H1 (cell line): Measurements from ENCODE around the gene DDX19B. TPM values are rescaled to one million over a fixed set of nuclear protein-coding genes. Genes with fewer than 3 reads are reported as not detected.

ENCODE experiments used
- BCL11A ChIP-seq, 2 experiments: IDR thresholded peaks; one replicate each; pipeline ENCODE4 v1.6.1; 2011; ENCODE audit warnings: low read depth in 2 of 2, low read length in 2 of 2, mild to moderate bottlenecking in 2 of 2
- CBX8 ChIP-seq: fragments of 300-800, 300-1000 bp; sonication (generic); IDR thresholded peaks from 2 replicates; pipeline ENCODE4 v1.7.1; 2016; ENCODE audit warnings: low read depth, low read length, borderline replicate concordance
- CEBPB ChIP-seq: IDR thresholded peaks from 2 replicates; pipeline ENCODE4 v1.6.1; 2012; ENCODE audit warnings: low read depth, low read length
- EGR1 ChIP-seq: IDR thresholded peaks from 2 replicates; pipeline ENCODE4 v1.6.1; 2011; ENCODE audit warnings: low read depth, low read length, borderline replicate concordance
- HDAC6 ChIP-seq: IDR thresholded peaks from one replicate; pipeline ENCODE4 v1.7.1; 2012; ENCODE audit warnings: low read depth, mild to moderate bottlenecking, inconsistent platforms, low read length, moderate library complexity
- POLR2A ChIP-seq, 2 experiments: IDR thresholded peaks; 1 replicate in 1 of 2; 2 replicates in 1 of 2; pipeline ENCODE4 v1.6.1; 2011; ENCODE audit warnings: low read depth in 2 of 2, low read length in 2 of 2, mild to moderate bottlenecking in 2 of 2; ENCODE audit errors: control extremely low read depth in 1 of 2
- RAD21 ChIP-seq, 2 experiments: IDR thresholded peaks in 1 of 2; conservative IDR thresholded peaks in 1 of 2; 2 replicates each; pipeline ENCODE4 v1.6.1; 2011; ENCODE audit warnings: low read depth in 2 of 2, low read length in 2 of 2, improper control_type of control experiment in 1 of 2, inconsistent platforms in 1 of 2, mild to moderate bottlenecking in 1 of 2, moderate library complexity in 1 of 2
- RFX5 ChIP-seq: IDR thresholded peaks from 2 replicates; pipeline ENCODE4 v1.6.1; 2011; ENCODE audit warnings: low read depth, low read length, improper control_type of control experiment, borderline replicate concordance
- SIRT6 ChIP-seq: IDR thresholded peaks from one replicate; pipeline ENCODE4 v1.7.1; 2012; ENCODE audit warnings: low read length, inconsistent platforms
- polyA plus RNA-seq, 7 experiments: library from polyadenylated mRNA; depleted of rRNA in 3 of 7; stranded (reverse) in 5 of 7; unstranded in 2 of 7; fragments of >200 nt in 5 of 7; fragments of 200-250 nt in 2 of 7; gene quantifications; 1 replicate in 5 of 7; 2 replicates in 1 of 7; 4 replicates in 1 of 7; pipeline versions ENCODE4 v1.2.1 to v1.2.3, GENCODE V29; 2011 to 2013; ENCODE audit warnings: missing spikeins in 2 of 7, mixed read lengths in 2 of 7
- total RNA-seq: library from RNA; stranded (reverse); fragmentation: NEBNext Ultra II Directional; extraction: Animal tissue kit (Norgen Biotek cat#: 25700); gene quantifications from 2 replicates; pipeline ENCODE4 v1.2.1, GENCODE V29; 2021
- TF ChIP-seq, protein P1 (sequence below): fragments of 300-600 bp; sonication (generic); IDR thresholded peaks from 2 replicates; pipeline ENCODE4 v1.7.1; 2012; ENCODE audit warnings: low read length, moderate library complexity, mild to moderate bottlenecking, inconsistent platforms; ENCODE audit not compliant: insufficient replicate concordance

DDX19B gene
- total and polyA plus RNA-seq, 2 of the 8 experiments (the other 6 are each of a cell fraction or from before 2014, with no cell fraction given) = 40.5 to 42.7 TPM

DNA sequence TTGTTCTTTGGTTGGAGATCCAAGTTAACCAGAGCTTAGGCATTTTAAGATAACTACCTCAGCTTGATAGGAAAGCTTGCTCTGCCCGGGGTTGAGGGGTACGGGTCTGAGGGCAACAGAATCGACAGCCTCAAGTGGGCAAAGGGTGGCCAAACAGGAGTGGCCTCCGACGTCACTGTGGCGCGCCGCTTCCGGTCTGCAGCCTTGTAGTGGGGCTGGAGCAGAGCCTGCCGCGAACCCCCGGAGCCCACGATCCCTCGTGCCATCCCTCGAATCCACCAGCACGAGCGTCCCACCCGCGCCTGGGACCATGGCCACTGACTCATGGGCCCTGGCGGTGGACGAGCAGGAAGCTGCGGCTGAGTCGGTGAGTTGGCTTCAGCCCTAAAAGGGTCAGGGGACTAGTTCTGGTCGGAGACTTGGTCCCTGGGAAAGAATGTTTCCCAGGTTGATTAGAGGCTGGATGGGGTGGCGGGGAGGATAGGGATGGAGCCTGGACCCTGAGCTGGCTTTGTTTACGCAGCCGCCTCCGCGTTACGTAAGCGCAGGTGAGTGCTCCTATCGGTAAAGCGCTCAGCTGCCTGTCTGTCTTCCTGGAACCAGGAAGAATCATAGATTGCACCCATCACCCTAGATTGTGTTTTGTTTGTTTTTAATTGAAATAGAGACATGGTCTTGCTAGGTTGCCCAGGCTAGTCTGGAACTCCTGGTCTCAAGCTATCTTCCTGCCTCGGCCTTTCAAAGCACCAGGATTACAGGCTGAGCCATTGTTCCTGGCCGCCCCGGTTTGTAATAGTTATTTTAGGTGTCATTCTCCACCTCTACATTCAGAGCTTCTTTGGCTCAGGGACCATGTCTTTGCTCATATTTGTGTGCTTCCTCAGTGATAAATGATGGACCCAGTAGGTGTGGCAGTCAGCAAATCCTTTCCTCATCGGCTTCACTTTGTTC is at the start of gene DDX19B (continued):
- TF ChIP-seq, protein P1, sequence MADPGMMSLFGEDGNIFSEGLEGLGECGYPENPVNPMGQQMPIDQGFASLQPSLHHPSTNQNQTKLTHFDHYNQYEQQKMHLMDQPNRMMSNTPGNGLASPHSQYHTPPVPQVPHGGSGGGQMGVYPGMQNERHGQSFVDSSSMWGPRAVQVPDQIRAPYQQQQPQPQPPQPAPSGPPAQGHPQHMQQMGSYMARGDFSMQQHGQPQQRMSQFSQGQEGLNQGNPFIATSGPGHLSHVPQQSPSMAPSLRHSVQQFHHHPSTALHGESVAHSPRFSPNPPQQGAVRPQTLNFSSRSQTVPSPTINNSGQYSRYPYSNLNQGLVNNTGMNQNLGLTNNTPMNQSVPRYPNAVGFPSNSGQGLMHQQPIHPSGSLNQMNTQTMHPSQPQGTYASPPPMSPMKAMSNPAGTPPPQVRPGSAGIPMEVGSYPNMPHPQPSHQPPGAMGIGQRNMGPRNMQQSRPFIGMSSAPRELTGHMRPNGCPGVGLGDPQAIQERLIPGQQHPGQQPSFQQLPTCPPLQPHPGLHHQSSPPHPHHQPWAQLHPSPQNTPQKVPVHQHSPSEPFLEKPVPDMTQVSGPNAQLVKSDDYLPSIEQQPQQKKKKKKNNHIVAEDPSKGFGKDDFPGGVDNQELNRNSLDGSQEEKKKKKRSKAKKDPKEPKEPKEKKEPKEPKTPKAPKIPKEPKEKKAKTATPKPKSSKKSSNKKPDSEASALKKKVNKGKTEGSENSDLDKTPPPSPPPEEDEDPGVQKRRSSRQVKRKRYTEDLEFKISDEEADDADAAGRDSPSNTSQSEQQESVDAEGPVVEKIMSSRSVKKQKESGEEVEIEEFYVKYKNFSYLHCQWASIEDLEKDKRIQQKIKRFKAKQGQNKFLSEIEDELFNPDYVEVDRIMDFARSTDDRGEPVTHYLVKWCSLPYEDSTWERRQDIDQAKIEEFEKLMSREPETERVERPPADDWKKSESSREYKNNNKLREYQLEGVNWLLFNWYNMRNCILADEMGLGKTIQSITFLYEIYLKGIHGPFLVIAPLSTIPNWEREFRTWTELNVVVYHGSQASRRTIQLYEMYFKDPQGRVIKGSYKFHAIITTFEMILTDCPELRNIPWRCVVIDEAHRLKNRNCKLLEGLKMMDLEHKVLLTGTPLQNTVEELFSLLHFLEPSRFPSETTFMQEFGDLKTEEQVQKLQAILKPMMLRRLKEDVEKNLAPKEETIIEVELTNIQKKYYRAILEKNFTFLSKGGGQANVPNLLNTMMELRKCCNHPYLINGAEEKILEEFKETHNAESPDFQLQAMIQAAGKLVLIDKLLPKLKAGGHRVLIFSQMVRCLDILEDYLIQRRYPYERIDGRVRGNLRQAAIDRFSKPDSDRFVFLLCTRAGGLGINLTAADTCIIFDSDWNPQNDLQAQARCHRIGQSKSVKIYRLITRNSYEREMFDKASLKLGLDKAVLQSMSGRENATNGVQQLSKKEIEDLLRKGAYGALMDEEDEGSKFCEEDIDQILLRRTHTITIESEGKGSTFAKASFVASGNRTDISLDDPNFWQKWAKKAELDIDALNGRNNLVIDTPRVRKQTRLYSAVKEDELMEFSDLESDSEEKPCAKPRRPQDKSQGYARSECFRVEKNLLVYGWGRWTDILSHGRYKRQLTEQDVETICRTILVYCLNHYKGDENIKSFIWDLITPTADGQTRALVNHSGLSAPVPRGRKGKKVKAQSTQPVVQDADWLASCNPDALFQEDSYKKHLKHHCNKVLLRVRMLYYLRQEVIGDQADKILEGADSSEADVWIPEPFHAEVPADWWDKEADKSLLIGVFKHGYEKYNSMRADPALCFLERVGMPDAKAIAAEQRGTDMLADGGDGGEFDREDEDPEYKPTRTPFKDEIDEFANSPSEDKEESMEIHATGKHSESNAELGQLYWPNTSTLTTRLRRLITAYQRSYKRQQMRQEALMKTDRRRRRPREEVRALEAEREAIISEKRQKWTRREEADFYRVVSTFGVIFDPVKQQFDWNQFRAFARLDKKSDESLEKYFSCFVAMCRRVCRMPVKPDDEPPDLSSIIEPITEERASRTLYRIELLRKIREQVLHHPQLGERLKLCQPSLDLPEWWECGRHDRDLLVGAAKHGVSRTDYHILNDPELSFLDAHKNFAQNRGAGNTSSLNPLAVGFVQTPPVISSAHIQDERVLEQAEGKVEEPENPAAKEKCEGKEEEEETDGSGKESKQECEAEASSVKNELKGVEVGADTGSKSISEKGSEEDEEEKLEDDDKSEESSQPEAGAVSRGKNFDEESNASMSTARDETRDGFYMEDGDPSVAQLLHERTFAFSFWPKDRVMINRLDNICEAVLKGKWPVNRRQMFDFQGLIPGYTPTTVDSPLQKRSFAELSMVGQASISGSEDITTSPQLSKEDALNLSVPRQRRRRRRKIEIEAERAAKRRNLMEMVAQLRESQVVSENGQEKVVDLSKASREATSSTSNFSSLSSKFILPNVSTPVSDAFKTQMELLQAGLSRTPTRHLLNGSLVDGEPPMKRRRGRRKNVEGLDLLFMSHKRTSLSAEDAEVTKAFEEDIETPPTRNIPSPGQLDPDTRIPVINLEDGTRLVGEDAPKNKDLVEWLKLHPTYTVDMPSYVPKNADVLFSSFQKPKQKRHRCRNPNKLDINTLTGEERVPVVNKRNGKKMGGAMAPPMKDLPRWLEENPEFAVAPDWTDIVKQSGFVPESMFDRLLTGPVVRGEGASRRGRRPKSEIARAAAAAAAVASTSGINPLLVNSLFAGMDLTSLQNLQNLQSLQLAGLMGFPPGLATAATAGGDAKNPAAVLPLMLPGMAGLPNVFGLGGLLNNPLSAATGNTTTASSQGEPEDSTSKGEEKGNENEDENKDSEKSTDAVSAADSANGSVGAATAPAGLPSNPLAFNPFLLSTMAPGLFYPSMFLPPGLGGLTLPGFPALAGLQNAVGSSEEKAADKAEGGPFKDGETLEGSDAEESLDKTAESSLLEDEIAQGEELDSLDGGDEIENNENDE = no peak
- TF ChIP-seq RAD21 (IDR thresholded peaks at IDR 0.05 in 1 of 2, conservative IDR thresholded peaks at IDR 0.05 in 1 of 2; ENCODE audit: low read depth in 2 of 2, low read length in 2 of 2) (no peak), RFX5 (no peak), BCL11A (IDR thresholded peaks at IDR 0.05; ENCODE audit: low read depth in 2 of 2, low read length in 2 of 2) (no peak), HDAC6 (no peak), SIRT6 (no peak), CBX8 (no peak), POLR2A (IDR thresholded peaks at IDR 0.05; ENCODE audit: control extremely low read depth in 1 of 2, low read depth in 2 of 2, low read length in 2 of 2) (peak in 1 of 2 experiments; percentile 94; a peak in 2 of 3 replicates), EGR1 (no peak), CEBPB (peak; percentile 75)
